OCI-LY7 (cell line): ENCODE results near the gene C10orf62. TPM values are rescaled to one million over a fixed set of nuclear protein-coding genes. Genes with fewer than 3 reads are reported as not detected.

ENCODE experiments used
- BruUV-seq: library from RNA; stranded (reverse); fragments of 400-500 nt; replicated peaks from 2 replicates; lab custom pipeline; 2021; lab: Mats Ljungman, UMichigan
- CTCF ChIA-PET: fragments of 300-600 bp; sonication (Branson Sonifier 250); formaldehyde crosslinking; loops from one replicate; lab custom pipeline; 2022; ENCODE audit warnings: antibody characterized with exemption; ENCODE audit not compliant: unreplicated experiment; lab: Charles Lee
- POLR2A ChIA-PET: fragments of 300-600 bp; sonication (Branson Sonifier 250); formaldehyde crosslinking; loops from one replicate; lab custom pipeline; 2022; ENCODE audit warnings: antibody characterized with exemption; lab: Charles Lee
- DNase-seq: peaks from one replicate; pipeline ENCODE4 v3.0.0-alpha.2; 2015; ENCODE audit warnings: low spot score
- H2AFZ ChIP-seq: fragments of 200-600 bp; sonication (generic), shearing (Covaris generic); 2 replicates; pipeline ENCODE4 v1.6.1; 2014; ENCODE audit warnings: mild to moderate bottlenecking, antibody characterized with exemption, low read length, moderate library complexity
- H3K27ac ChIP-seq: fragments of 200-600 bp; sonication (generic); 2 replicates; pipeline ENCODE4 v1.5.1; 2014; ENCODE audit warnings: mixed run types, low read depth, mild to moderate bottlenecking, moderate library complexity, low read length, inconsistent platforms; ENCODE audit not compliant: poor library complexity, severe bottlenecking
- H3K36me3 ChIP-seq: fragments of 200-600 bp; sonication (generic); 2 replicates; pipeline ENCODE4 v1.6.1; 2014; ENCODE audit warnings: mild to moderate bottlenecking, antibody characterized with exemption, low read length, moderate library complexity, mixed read lengths; ENCODE audit not compliant: insufficient read depth
- H3K4me1 ChIP-seq: fragments of 200-600 bp; sonication (generic); 2 replicates; pipeline ENCODE4 v1.5.1; 2014; ENCODE audit warnings: mild to moderate bottlenecking, low read length; ENCODE audit not compliant: insufficient read depth, poor library complexity, severe bottlenecking
- H3K4me2 ChIP-seq: fragments of 200-600 bp; sonication (generic); 2 replicates; pipeline ENCODE4 v1.6.1; 2014; ENCODE audit warnings: mild to moderate bottlenecking, low read length
- H3K4me3 ChIP-seq: fragments of 200-600 bp; sonication (generic); 2 replicates; pipeline ENCODE4 v1.5.1; 2014; ENCODE audit warnings: mild to moderate bottlenecking, low read depth, low read length; ENCODE audit not compliant: poor library complexity, severe bottlenecking
- H3K79me2 ChIP-seq: fragments of 200-600 bp; sonication (generic); 2 replicates; pipeline ENCODE4 v1.6.1; 2016; ENCODE audit warnings: low read depth, mild to moderate bottlenecking, low read length, moderate library complexity, mixed read lengths; ENCODE audit not compliant: insufficient read depth
- H3K9me2 ChIP-seq: fragments of 200-600 bp; sonication (generic); 2 replicates; pipeline ENCODE4 v1.6.1; 2016; ENCODE audit warnings: mild to moderate bottlenecking, low read length, mixed read lengths; ENCODE audit not compliant: insufficient read depth
- H3K9me3 ChIP-seq: fragments of 200-600 bp; sonication (generic); 2 replicates; pipeline ENCODE4 v1.6.1; 2014; ENCODE audit warnings: mild to moderate bottlenecking, mixed run types, low read length, mixed read lengths
- H4K20me1 ChIP-seq: fragments of 200-600 bp; sonication (generic); 2 replicates; pipeline ENCODE4 v1.6.1; 2014; ENCODE audit warnings: mild to moderate bottlenecking, antibody characterized with exemption, low read length, moderate library complexity, mixed read lengths; ENCODE audit not compliant: insufficient read depth
- EZH2phosphoT487 ChIP-seq: fragments of 200-600 bp; sonication (generic); IDR thresholded peaks from 2 replicates; pipeline ENCODE4 v1.6.1; 2018; ENCODE audit warnings: low read depth, borderline replicate concordance, mild to moderate bottlenecking, mixed run types, antibody characterized with exemption, low read length, moderate library complexity, mixed read lengths
- intact Hi-C: fragments of 100-400 bp; cut with micrococcal nuclease; formaldehyde crosslinking; loops from one replicate; pipeline ENCODE4 v1.10.0; 2022; ENCODE audit not compliant: unreplicated experiment
- total RNA-seq, 2 experiments: library from RNA; depleted of rRNA in 1 of 2; stranded (reverse); fragments of >200 nt in 1 of 2; shearing (Covaris generic) in 1 of 2; gene quantifications; 2 replicates each; pipeline ENCODE4 v1.2.3, GENCODE V29; 2014 to 2022
- TF ChIP-seq, protein P1 (sequence below): fragments of 200-600 bp; sonication (generic); conservative IDR thresholded peaks from 2 replicates; pipeline ENCODE4 v1.5.1; 2014; ENCODE audit warnings: mild to moderate bottlenecking, antibody characterized with exemption, low read length, moderate library complexity, mixed read lengths

The C10orf62 gene
- total RNA-seq, 2 experiments from 2014 or later = not detected

DNA sequence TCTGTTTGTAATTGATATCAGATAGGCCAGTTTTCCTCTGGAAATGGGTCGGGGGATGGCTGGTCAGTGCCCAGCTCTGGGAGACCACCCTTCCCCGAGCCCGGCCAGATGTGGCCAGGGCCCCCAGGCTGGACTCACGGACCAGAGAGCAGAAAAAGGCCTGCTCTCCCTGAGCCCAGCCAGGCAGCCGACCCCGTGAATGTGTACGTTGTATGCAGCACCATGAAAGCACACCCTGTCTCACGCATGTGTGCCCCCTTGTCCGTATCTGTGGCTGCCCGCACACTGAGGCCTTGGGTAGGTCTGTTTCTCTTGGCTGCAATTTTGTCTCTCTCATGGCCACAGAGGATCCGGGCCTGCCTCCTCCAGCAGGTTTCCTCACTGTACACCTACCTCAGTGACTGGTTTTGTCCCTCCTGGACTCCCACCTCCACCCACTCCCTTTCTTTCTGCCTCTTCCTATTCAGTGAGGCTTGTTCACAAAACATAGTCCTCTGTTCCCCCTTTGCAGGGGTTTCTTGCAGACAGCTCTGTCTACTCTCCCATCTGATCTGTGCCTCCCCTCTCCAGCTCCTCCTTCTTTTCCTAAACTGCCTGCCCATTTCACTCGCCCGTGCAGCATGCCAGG is 40.6 kb upstream of the C10orf62 start:
- no peak overlapping the region for H3K27ac ChIP-seq
- H3K4me2 ChIP-seq = no peak overlapping the region
- no peaks in the 10 kb centered on the region for H4K20me1 ChIP-seq
- no peaks in the 10 kb centered on the region for H3K79me2 ChIP-seq
- BruUV-seq = no TSS peak
- no peaks in the 10 kb centered on the region for H3K4me1 ChIP-seq
- no peaks in the 10 kb centered on the region for H3K36me3 ChIP-seq
- H3K9me2 ChIP-seq = no peaks in the 10 kb centered on the region
- CTCF ChIA-PET = no interaction called here
- H3K9me3 ChIP-seq = no peaks in the 10 kb centered on the region
- intact Hi-C loops = no loop called here
- POLR2A ChIA-PET = no interaction called here
- DNase-seq = no peak
- no peak for TF ChIP-seq EZH2phosphoT487
- H2AFZ ChIP-seq = no peak overlapping the region
- no peak overlapping the region for H3K4me3 ChIP-seq

DNA sequence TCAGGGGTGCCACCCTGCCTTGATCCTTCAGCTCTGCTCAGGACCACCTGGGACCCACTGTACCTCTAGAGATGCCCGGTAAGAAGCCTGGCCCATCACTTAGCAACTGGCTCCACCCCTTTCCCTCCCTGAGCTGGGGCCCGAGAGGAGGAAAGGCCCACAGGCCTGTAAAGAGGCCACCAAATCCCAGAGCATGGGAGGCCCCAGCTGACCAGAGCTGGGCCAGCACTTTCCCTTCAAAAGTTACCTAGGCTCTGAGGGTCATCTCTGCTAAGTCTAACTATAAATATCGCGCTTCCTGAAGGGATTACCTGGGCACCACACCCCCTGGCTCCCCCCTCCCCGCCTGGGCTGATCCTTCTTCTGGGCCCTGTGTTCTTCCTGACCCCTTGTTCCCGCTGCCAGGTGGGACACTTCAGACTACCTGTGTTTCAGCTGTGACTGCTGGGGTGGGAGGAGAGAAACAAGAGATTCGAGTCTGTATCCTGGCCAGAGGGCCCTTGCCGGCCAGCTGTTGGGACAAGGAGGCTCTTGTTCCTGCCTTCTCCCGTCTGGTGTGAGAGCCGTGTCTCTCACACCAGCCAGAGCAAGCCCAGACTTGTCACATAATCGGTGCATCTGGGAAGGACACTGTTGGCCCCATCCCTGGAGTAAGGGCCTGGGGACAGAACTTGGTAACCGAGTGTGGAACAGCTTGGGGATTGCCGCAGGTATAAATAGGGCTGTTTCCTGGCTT is 39.8 kb upstream of the C10orf62 start:
- no peaks in the 10 kb centered on the region for H3K79me2 ChIP-seq
- intact Hi-C loops = no loop called here
- H2AFZ ChIP-seq = no peak overlapping the region
- H3K4me2 ChIP-seq = no peak overlapping the region
- TF ChIP-seq EZH2phosphoT487 = no peak
- TF ChIP-seq, protein P1, sequence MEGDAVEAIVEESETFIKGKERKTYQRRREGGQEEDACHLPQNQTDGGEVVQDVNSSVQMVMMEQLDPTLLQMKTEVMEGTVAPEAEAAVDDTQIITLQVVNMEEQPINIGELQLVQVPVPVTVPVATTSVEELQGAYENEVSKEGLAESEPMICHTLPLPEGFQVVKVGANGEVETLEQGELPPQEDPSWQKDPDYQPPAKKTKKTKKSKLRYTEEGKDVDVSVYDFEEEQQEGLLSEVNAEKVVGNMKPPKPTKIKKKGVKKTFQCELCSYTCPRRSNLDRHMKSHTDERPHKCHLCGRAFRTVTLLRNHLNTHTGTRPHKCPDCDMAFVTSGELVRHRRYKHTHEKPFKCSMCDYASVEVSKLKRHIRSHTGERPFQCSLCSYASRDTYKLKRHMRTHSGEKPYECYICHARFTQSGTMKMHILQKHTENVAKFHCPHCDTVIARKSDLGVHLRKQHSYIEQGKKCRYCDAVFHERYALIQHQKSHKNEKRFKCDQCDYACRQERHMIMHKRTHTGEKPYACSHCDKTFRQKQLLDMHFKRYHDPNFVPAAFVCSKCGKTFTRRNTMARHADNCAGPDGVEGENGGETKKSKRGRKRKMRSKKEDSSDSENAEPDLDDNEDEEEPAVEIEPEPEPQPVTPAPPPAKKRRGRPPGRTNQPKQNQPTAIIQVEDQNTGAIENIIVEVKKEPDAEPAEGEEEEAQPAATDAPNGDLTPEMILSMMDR = no peak
- ChIA-PET POLR2A (no interaction called here), CTCF (no interaction called here)
- no peaks in the 10 kb centered on the region for H3K9me2 ChIP-seq
- no peak overlapping the region for H3K27ac ChIP-seq
- no peaks in the 10 kb centered on the region for H3K4me1 ChIP-seq
- H3K4me3 ChIP-seq = no peak overlapping the region
- BruUV-seq = no TSS peak
- no peaks in the 10 kb centered on the region for H3K9me3 ChIP-seq
- H3K36me3 ChIP-seq = no peaks in the 10 kb centered on the region
- H4K20me1 ChIP-seq = no peaks in the 10 kb centered on the region
- DNase-seq = no peak

DNA sequence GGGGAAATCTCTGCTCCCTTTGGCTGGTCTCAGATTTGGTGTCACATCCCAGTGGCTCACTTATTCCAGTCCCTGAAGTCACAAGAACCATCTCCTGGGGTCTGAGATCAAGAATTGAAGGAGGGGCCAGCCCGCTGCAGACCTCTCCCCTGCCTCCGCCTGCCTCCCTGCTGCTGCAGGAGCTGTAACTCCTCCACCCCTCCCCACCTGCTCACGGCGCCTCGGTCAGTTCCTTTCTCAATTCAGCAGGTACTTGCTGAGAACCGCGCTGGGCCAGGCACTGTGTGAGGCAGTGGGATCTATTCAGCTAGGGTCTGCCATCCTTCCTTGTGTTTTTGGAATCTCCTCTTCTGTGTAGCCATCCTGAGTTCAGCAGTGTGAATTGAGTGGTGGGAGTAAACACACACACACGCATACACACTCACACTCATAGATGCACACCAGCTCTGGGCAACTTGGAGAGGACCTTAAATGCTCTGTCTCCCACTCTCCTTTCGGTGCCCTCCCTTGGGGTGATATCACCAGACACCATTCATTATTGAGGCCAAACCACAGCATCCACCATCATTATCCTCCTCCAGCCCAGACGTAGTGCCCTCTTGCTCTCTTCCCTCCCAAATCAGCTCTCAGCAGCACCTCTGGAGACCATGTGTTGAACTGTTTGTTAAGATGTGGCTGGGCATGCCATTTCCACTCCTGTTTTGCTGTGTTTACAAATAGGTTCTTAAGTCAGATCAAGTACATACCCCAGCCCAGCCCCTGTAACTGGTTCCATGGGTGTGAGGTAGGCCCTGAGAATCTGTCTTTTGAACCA is 39.0 kb upstream of the C10orf62 start:
- Histone ChIP-seq H2AFZ (no peak overlapping the region), H3K9me3 (no peaks in the 10 kb centered on the region), H4K20me1 (no peaks in the 10 kb centered on the region), H3K9me2 (no peaks in the 10 kb centered on the region), H3K79me2 (no peaks in the 10 kb centered on the region), H3K27ac (no peak overlapping the region), H3K36me3 (no peaks in the 10 kb centered on the region), H3K4me2 (no peak overlapping the region), H3K4me1 (no peaks in the 10 kb centered on the region), H3K4me3 (no peak overlapping the region)
- POLR2A ChIA-PET = interaction anchor here (0.5 kb wide), 1 partner anchor 196 kb away, joined by 4 read pairs; no protein-coding TSS in a partner anchor
- no peak for DNase-seq
- TF ChIP-seq, protein P1 = no peak
- TF ChIP-seq EZH2phosphoT487 = no peak
- CTCF ChIA-PET = no interaction called here
- BruUV-seq = no TSS peak
- intact Hi-C loops = no loop called here
